ENCODE results near the gene XPA.

GRCh38 chr9:97742545-97742944, 45.4 kb upstream of the XPA start:
- TF ChIP-seq CTCF (IDR thresholded peaks at IDR 0.05) (no peak), POLR2A (IDR thresholded peaks at IDR 0.05) (no peak)
